Activated T-helper 1 cell treated with anti-CD3 and anti-CD28 coated beads, Interleukin-12 subunit alpha, Interleukin-12 subunit beta, Interleukin-2, Interleukin-4 antibody, amounts not matched to agents 30 ng/mL and 10 ng/mL and 1 ng/mL, durations not matched to agents 14 hours and 24 hours and 36 hours (primary cell): Measurements from ENCODE around the gene AURKA. TPM values are rescaled to one million over a fixed set of nuclear protein-coding genes. Genes with fewer than 3 reads are reported as not detected.
A peak's percentile ranks its signal among the peaks of the same experiment; 100 is the strongest.
"Not testable (repeated sequence)": the region's sequence is repeated elsewhere in the genome, so short reads cannot be mapped to it uniquely, and the experiment has no call there.

Experiments
- DNase-seq: peaks from one replicate; pipeline ENCODE4 v3.0.0; 2021; ENCODE audit warnings: low spot score
- H3K27ac Mint-ChIP-seq: one replicate; pipeline ENCODE4 v1.8.0; 2021; ENCODE audit warnings: mild to moderate bottlenecking, mixed read lengths
- H3K27me3 Mint-ChIP-seq: one replicate; pipeline ENCODE4 v1.8.0; 2022; ENCODE audit warnings: mild to moderate bottlenecking, moderate library complexity, mixed read lengths; ENCODE audit not compliant: insufficient read depth
- H3K36me3 Mint-ChIP-seq: one replicate; pipeline ENCODE4 v1.8.0; 2021; ENCODE audit warnings: low read depth, mixed read lengths
- H3K4me1 Mint-ChIP-seq: one replicate; pipeline ENCODE4 v1.8.0; 2021; ENCODE audit warnings: low read depth, mixed read lengths
- H3K4me3 Mint-ChIP-seq: one replicate; pipeline ENCODE4 v1.8.0; 2021; ENCODE audit warnings: mild to moderate bottlenecking, moderate library complexity, mixed read lengths
- H3K9me3 Mint-ChIP-seq: one replicate; pipeline ENCODE4 v1.8.0; 2021; ENCODE audit warnings: mixed read lengths
- intact Hi-C: fragments of 100-400 bp; cut with micrococcal nuclease; formaldehyde crosslinking; loops from one replicate; pipeline ENCODE4 v1.15.1; 2024
- total RNA-seq: library from RNA; stranded (reverse); gene quantifications from 2 replicates; pipeline ENCODE4 v1.2.3, GENCODE V29; 2022

AURKA gene
- total RNA-seq, 1 donor from 2014 or later = 39.2 TPM

DNA sequence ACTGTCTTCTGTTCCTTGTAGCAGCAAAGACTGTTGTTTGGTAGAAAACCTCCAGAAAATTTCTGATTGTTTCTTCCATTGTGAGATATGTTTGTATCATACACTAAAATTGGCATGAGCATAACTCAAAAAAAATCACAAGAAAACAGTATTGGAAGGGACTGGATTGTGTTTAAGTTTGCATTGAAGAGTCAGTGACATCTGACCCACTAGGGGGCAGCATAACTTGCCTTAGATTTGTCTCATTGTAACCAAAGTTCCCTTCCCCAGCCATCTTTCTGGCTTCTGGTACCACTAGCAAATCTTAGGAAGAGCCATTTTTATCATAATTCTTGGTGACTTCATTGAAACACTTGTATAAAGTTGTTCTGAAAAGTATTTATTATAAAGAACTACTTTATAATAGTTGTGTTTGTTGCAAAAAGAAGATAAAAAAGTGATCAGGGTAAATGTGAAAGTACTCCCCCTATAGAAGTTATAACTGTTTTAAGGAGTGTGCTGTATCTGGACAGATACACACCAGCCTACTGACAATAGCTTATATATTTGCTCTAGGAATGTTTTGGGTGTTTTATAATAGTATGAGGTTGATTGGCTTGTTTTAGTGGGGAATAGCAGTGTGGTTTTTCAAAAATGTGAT is 8.1 kb upstream of the AURKA start:
- Mint-ChIP-seq H3K9me3 (no peaks in the 10 kb centered on the region), H3K36me3 (peaks cover 60% of the 10 kb centered on the region), H3K27me3 (no peaks in the 10 kb centered on the region), H3K27ac (peak overlapping the region; percentile 24), H3K4me3 (no peak overlapping the region), H3K4me1 (peaks cover 28% of the 10 kb centered on the region)
- intact Hi-C loops = loop anchor here (1.0 to 2.0 kb wide), 6 partner anchors 8 to 116 kb away; partner anchors contain the start of genes AURKA, CSTF1 and RTF2
- peak; percentile 47 for DNase-seq

DNA sequence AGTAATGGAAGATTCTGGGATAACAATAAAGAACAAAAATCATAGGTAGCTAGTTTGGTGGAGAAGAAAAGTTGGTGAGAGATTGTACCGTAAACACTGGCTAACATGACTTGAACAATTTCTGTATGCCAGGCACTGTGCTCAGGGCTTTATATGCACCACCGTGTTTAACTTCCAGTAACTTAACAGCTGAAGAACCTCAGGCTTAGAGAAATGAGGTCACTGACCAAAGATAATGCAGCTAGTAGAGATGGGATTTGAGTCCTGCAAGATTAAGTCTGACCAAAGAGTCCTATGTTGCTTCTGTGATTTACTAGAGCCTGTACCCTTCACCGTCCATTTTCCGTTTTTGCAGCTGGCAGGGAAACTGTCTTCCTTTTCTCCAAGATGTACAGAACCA is 3.2 kb upstream of the AURKA start:
- Mint-ChIP-seq H3K27ac (no peak overlapping the region), H3K27me3 (no peaks in the 10 kb centered on the region), H3K4me3 (no peak overlapping the region), H3K4me1 (peaks cover 43% of the 10 kb centered on the region), H3K9me3 (no peaks in the 10 kb centered on the region), H3K36me3 (peaks cover 39% of the 10 kb centered on the region)
- no peak for DNase-seq
- intact Hi-C loops = loop anchor here (10.0 kb wide), 1 partner anchor 1000 kb away; the partner anchor contains the start of gene RBM38

DNA sequence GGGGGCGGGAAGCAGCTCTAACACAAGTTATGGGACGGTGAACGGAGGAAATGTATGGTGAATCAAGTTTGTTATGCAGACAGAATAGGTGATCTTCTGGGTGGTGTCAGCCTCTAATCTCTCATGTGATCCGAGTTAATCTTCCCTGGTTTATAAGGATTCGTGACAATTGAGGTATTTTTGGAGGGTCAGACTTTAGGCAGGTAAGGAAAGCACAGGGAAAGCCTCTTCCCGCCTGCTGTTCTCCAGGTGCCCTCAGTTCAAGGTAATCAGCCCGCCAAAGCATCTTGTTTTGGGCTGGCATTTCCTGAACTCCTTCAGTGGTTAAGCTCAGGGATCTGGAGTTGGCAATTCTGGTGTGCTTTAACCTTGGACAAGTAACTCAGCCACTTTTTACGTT is 1.6 kb upstream of the AURKA start:
- DNase-seq = no peak
- Mint-ChIP-seq H3K9me3 (no peaks in the 10 kb centered on the region), H3K36me3 (peaks cover 41% of the 10 kb centered on the region), H3K27ac (no peak overlapping the region), H3K4me1 (peaks cover 48% of the 10 kb centered on the region), H3K4me3 (no peak overlapping the region), H3K27me3 (no peaks in the 10 kb centered on the region)
- intact Hi-C loops = loop anchor here (2.0 to 10.0 kb wide), 3 partner anchors 19 to 1001 kb away; partner anchors contain the start of gene RBM38

DNA sequence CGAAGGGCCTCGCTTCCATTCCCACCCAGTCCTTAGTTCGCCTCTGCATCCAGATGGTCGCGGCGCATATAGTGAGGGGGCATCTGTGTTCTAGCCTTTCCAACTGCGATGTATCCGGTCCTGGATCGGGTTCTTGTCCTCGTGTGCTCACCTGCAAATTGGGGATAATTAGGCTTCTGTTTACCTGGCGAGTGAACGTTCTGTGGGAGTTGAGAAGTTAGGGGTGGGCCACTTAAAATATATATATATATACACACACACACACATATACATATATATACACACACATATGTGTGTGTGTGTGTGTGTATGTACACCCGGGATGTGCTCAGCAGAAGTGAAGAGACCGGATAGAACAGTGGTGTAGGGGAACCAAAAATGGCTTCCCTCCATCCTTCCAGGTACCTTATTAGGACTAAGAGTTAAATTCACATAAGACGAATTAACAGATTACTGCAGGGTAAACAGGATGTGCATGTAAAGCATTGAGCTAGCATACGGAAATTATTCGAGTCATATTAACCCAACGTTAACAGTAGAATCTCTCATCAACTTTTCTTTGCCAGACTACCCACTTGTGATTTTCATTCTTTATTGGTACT is 967 bp upstream of the AURKA start:
- no peak overlapping the region for H3K4me3 Mint-ChIP-seq
- no peak for DNase-seq
- no peak overlapping the region for H3K27ac Mint-ChIP-seq
- H3K36me3 Mint-ChIP-seq = peaks cover 38% of the 10 kb centered on the region
- peaks cover 49% of the 10 kb centered on the region for H3K4me1 Mint-ChIP-seq
- intact Hi-C loops = loop anchor here (1.0 to 10.0 kb wide), 8 partner anchors 7 to 1002 kb away; partner anchors contain the start of genes FAM210B, RAE1, RBM38 and RTF2
- no peaks in the 10 kb centered on the region for H3K9me3 Mint-ChIP-seq
- H3K27me3 Mint-ChIP-seq = no peaks in the 10 kb centered on the region

DNA sequence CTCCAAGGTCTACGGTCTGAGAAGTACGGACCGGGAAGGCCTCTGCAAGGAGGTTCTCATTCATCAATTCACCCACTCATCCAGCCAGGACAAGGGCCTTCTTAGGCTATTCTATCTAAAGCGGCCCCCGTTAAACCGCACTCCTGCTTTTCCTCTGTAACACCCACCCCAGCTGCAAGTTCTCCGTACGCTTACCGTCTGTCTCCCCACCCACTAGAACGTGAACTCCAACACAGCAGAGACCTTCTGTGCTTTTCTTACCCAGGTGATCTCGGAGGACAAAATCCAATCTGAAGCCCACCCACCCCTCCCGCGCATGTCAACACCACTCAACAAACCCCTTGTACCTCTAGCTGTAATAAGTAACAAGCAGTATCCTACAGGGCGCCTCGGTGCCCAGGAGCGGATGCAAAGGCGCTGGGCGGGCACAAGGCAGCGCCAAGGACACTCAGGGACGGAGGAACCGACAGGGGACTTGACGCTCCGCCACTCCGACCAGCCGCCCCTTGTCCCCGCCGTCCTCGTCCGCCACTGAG is 351 bp downstream of the AURKA start:
- Mint-ChIP-seq H3K4me3 (no peak overlapping the region), H3K27ac (no peak overlapping the region), H3K9me3 (no peaks in the 10 kb centered on the region), H3K4me1 (peaks cover 49% of the 10 kb centered on the region), H3K36me3 (peaks cover 31% of the 10 kb centered on the region), H3K27me3 (no peaks in the 10 kb centered on the region)
- DNase-seq = no peak
- intact Hi-C loops = loop anchor here (1.0 to 10.0 kb wide), 8 partner anchors 9 to 1003 kb away; partner anchors contain the start of genes FAM210B, RAE1, RBM38 and RTF2

DNA sequence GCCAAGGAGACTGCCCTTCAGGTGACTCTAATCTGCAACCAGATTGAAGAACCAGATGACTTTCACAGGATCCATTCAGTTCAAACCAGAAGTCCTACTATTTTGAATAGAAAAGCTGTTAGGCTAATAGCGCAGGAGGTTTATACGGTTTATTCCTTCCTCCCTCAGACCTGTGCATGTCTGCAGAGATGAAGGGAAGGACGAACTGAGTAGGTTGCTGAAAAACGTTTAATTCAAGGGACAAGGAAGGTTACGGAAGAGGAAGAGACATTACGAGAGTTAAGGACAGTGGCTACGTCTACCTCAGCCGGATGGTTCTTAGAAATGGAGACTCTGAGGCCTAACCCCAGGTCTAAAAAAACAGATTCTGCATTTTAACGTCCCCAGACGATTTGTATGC is 978 bp downstream of the AURKA start:
- H3K4me1 Mint-ChIP-seq = peaks cover 56% of the 10 kb centered on the region
- H3K27ac Mint-ChIP-seq = peak overlapping the region; percentile 87
- no peak overlapping the region for H3K4me3 Mint-ChIP-seq
- peaks cover 35% of the 10 kb centered on the region for H3K36me3 Mint-ChIP-seq
- intact Hi-C loops = loop anchor here (10.0 kb wide), 1 partner anchor 1004 kb away; the partner anchor contains the start of gene RBM38
- DNase-seq = no peak
- no peaks in the 10 kb centered on the region for H3K9me3 Mint-ChIP-seq
- no peaks in the 10 kb centered on the region for H3K27me3 Mint-ChIP-seq

DNA sequence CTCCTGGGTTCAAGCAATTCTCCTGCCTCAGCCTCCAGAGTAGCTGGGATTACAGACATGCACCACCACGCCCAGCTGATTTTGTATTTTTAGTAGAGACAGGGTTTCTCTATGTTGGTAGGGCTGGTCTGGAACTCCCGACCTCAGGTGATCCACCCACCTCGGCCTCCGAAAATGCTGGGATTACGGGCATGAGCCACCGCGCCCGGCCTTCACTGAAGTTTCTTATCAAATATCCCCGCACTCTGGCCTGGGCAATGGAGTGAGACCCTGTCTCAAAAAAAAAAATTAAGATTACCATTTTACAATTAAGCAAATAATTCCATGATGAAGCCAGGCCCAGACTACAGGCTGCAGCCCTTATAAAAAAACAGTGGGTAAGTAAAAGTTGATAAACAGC is 1.6 kb downstream of the AURKA start:
- DNase-seq, H3K9me3 Mint-ChIP-seq, H3K4me3 Mint-ChIP-seq, H3K27me3 Mint-ChIP-seq, H3K27ac Mint-ChIP-seq: not testable (repeated sequence)
- H3K36me3 Mint-ChIP-seq = peaks cover 34% of the 10 kb centered on the region
- peaks cover 55% of the 10 kb centered on the region for H3K4me1 Mint-ChIP-seq
- intact Hi-C loops = loop anchor here (10.0 kb wide), 1 partner anchor 1004 kb away; the partner anchor contains the start of gene RBM38

DNA sequence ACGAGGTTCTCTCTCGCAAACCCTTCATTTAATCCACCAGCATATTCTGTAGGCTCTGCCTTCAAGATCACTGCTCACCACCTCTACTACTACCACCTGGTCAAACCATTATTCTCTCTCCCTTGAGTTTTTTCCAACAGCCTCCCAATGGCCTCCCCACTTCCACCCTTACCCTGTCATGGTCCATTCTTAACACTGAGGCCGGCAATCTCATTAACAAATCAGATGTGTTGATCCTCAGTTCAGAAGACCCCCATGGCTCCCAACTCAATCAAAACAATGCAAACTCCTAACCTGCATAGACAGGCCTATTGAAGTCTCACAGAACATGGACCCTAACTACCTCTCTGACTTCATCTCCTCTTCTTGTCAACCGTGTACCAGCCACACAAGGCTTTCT is 2.2 kb downstream of the AURKA start:
- Mint-ChIP-seq H3K36me3 (peaks cover 36% of the 10 kb centered on the region), H3K9me3 (no peaks in the 10 kb centered on the region), H3K27ac (peak overlapping the region; percentile 3), H3K4me3 (peak overlapping the region; percentile 47), H3K27me3 (no peaks in the 10 kb centered on the region), H3K4me1 (peaks cover 52% of the 10 kb centered on the region)
- intact Hi-C loops = loop anchor here (10.0 kb wide), 1 partner anchor 1005 kb away; the partner anchor contains the start of gene RBM38
- DNase-seq = no peak

DNA sequence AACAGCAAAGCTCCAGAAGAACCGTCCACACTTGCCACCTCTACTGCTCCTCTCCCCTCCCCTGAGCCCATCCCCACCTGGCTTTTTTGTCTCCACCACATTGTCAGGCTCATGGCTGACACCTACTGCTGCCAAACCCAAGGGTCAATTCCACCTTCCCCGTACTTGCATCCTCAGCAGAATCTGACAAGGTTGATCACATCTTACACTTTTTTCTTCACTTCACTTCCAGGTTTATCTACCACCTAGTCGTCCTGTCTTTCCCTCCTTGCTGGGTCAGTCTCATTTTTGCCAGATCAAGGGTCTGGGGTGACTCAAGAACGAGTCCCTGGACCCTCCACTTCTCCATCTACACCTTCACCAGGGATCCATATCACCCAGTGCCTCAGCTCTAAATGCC is 3.1 kb downstream of the AURKA start:
- no peak for DNase-seq
- Mint-ChIP-seq H3K27ac (peak overlapping the region; percentile 65), H3K9me3 (no peaks in the 10 kb centered on the region), H3K36me3 (peaks cover 40% of the 10 kb centered on the region), H3K4me3 (no peak overlapping the region), H3K4me1 (peaks cover 51% of the 10 kb centered on the region), H3K27me3 (no peaks in the 10 kb centered on the region)
- intact Hi-C loops = no loop called here

DNA sequence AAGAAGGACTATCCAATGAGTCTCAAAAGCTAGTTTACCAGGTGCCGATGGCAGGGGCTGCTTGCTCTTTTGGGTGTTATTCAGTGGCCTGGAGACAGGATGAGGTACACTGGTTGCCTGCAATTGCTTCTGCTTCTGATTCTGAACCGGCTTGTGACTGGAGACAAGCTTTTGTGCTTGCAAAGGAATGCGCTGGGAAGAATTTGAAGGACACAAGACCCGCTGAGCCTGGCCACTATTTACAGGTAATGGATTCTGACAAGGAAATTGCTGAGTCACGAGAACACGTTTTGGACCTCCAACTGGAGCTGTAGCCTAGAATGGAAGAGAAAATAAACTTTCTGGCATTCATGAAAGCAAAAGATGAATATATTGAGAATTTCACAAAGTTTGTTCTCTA is 5.8 kb downstream of the AURKA start:
- Mint-ChIP-seq H3K36me3 (peaks cover 49% of the 10 kb centered on the region), H3K27ac (no peak overlapping the region), H3K9me3 (no peaks in the 10 kb centered on the region), H3K27me3 (no peaks in the 10 kb centered on the region), H3K4me1 (peaks cover 62% of the 10 kb centered on the region), H3K4me3 (no peak overlapping the region)
- intact Hi-C loops = no loop called here
- DNase-seq = no peak

DNA sequence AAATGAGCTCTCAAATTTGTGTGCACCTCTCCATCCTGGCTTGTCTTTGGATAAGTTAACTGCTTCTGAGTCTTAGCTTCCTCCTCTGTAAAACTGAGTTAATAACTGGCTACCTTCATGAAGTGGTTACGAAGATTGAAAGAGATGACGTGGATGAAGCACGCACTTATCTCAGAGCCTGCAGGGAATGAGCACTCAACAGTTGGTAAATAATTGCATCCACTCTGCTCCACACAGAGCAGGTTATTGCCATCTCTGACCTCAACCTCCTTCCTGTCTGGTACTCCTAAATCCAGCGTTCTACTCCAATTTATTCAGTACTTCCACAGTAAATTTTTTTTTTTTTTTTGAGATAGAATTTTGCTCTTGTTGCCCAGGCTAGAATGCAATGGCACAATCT is 6.9 kb downstream of the AURKA start:
- intact Hi-C loops = no loop called here
- H3K4me1 Mint-ChIP-seq = peaks cover 56% of the 10 kb centered on the region
- no peaks in the 10 kb centered on the region for H3K27me3 Mint-ChIP-seq
- no peak overlapping the region for H3K4me3 Mint-ChIP-seq
- no peak overlapping the region for H3K27ac Mint-ChIP-seq
- peaks cover 53% of the 10 kb centered on the region for H3K36me3 Mint-ChIP-seq
- no peaks in the 10 kb centered on the region for H3K9me3 Mint-ChIP-seq
- DNase-seq = no peak

DNA sequence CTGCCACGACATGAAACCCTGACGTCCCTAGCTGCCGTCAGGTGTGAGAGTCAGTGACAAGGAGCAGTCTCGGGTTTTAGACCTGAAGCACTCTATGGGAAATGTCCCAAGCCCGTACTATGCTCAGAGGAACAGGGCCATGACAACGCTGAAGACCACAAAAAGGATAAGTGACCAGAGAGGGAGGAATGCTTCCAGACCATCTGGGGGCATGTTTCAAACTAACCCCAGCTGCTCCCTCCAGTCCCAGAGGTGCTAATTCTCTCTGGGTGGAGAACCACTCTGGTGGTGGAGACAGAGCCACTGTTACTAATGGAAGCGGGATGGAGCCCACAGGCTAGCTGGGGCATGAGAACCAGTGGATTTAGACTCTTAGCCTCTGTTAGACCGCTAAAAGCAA is 8.7 kb downstream of the AURKA start:
- H3K4me1 Mint-ChIP-seq = peaks cover 53% of the 10 kb centered on the region
- H3K36me3 Mint-ChIP-seq = peaks cover 50% of the 10 kb centered on the region

DNA sequence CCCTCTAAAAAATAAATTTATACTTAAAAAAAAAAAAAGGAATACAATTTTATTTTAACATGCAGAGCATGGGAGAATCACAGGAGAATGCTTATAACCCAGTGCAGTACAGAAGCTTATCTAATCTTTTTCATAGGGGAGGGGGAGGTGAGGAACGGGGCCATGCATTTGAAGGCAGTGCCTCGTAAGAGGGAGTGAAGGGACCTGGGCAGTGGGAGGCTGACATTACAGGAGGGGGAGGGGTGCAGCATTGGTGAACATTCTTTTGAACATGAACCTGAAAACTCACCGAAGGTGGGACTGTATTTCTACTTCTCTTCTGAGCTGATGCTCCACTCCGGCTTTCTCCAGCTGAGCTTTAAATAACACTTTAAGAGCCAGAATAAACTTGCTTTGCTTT is 9.3 kb downstream of the AURKA start:
- no peaks in the 10 kb centered on the region for H3K27me3 Mint-ChIP-seq
- H3K27ac Mint-ChIP-seq = no peak overlapping the region
- intact Hi-C loops = no loop called here
- H3K9me3 Mint-ChIP-seq = no peaks in the 10 kb centered on the region
- no peak overlapping the region for H3K4me3 Mint-ChIP-seq
- peaks cover 58% of the 10 kb centered on the region for H3K4me1 Mint-ChIP-seq
- peaks cover 57% of the 10 kb centered on the region for H3K36me3 Mint-ChIP-seq
- no peak for DNase-seq

More for the DNA sequence above, 8.7 kb downstream of the AURKA start:
- Mint-ChIP-seq H3K27ac (no peak overlapping the region), H3K4me3 (no peak overlapping the region), H3K27me3 (no peaks in the 10 kb centered on the region), H3K9me3 (no peaks in the 10 kb centered on the region)
- intact Hi-C loops = no loop called here
- DNase-seq = no peak
